ENCODE results near the gene STARD10.
"Not testable (repeated sequence)": the region's sequence is repeated elsewhere in the genome, so short reads cannot be mapped to it uniquely, and the experiment has no call there.

The STARD10 gene

DNA sequence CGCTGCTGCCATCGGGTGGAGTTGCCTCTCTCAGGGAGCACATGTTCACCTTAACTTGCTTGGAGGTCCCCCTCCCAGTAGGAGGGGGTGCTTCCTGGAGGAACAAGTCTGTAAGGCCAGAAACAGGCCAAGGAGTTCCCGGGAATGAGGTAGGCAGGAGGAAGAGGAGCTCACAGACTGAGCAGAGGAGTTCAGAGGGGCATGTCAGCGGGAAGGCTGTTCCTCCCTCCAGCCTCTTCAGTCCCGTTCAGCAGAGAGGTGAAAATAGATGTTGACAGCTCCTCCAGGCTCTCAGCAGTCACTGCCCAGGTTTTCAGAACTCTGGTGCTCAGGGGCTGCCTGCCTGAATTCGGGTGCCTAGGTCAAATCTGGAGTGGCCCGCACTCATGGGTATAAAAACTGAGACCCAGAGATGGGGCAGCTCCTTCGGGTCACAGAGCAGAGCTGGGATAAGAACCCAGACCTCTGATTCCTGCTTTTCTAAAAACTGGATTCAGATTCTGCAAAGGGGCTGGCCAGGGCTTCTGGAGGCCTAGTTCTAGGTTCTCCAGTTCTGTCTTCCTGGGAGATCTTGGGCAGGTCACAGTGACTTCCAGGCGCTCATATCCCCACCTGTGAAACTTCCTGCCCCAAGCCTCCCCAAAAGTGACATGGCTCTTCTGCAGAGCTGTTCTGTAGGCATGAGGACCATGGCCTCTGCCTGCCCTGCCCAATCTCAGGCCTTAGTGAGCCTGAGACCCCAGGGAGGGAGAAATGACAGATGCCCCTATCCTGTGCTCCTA is 38.6 kb upstream of the STARD10 start:
- Histone ChIP-seq H3K4me1 (ENCODE audit: control insufficient read depth, insufficient read depth, low read length) (peaks cover 8% of the 10 kb centered on the region), H3K9me3 (ENCODE audit: control insufficient read depth, insufficient read depth, low read depth, low read length) (no peaks in the 10 kb centered on the region), H3K27me3 (ENCODE audit: control insufficient read depth, insufficient read depth, low read length) (no peaks in the 10 kb centered on the region), H3K9ac (ENCODE audit: low read length) (no peak overlapping the region), H3K4me3 (ENCODE audit: low read depth, low read length) (no peak overlapping the region), H3K27ac (ENCODE audit: low read depth, low read length) (no peak overlapping the region), H3K36me3 (ENCODE audit: control insufficient read depth, insufficient read depth, low read length) (no peaks in the 10 kb centered on the region)

DNA sequence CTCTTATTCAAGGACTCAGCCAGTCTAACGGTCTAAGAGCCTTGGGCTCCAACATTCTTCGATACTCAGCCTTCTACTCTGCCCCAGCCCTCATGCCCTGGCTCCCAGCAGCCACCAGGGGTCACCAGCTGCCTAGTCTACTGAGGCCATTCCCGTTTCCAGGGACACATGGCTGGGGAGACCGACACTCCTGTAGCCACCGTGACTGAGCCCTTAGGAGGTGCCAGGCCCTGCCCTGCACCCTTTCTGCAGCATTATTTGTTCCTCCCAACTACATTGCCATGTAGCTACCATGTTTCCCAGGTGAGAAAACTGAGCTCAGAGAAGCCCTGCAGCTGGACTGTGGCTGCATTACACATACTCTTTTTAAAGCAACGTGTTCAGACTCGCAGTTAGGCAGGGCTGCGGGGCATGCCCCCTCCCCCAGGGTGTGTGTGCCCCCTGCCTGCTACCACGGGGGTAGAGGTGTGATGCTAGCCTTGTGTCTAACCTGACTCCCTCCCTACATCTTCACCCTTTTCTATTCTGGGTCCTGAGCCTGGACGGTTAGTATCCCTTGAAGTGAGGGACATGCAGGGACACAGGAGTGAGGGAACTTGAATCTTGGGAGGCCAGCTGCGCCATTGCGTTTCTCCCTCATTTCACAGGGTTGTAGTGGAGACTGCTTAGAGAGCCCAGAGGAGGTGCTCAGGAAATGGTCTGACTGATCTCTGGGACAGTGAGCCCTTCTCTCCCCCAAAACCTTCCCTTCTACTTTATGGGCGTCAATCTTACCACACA is 37.9 kb upstream of the STARD10 start:
- Histone ChIP-seq H3K27me3 (ENCODE audit: control insufficient read depth, insufficient read depth, low read length) (no peaks in the 10 kb centered on the region), H3K9me3 (ENCODE audit: control insufficient read depth, insufficient read depth, low read depth, low read length) (no peaks in the 10 kb centered on the region), H3K4me1 (ENCODE audit: control insufficient read depth, insufficient read depth, low read length) (peaks cover 8% of the 10 kb centered on the region), H3K9ac (ENCODE audit: low read length) (no peak overlapping the region), H3K27ac (ENCODE audit: low read depth, low read length) (no peak overlapping the region), H3K36me3 (ENCODE audit: control insufficient read depth, insufficient read depth, low read length) (no peaks in the 10 kb centered on the region), H3K4me3 (ENCODE audit: low read depth, low read length) (no peak overlapping the region)

- no peaks in the 10 kb centered on the region for H3K36me3 ChIP-seq (ENCODE audit: control insufficient read depth, insufficient read depth, low read length)
Measured at GRCh38 chr11:72829884-72830533, 36.2 kb upstream of the STARD10 start.

GRCh38 chr11:72829178-72829577 is 35.3 kb upstream of the STARD10 start:
- Histone ChIP-seq H3K4me1 (ENCODE audit: control insufficient read depth, insufficient read depth, low read length) (peaks cover 8% of the 10 kb centered on the region), H3K9ac (ENCODE audit: low read length) (no peak overlapping the region)

More at GRCh38 chr11:72829884-72830533, 36.2 kb upstream of the STARD10 start:
- H3K4me3 ChIP-seq (ENCODE audit: low read depth, low read length), result no peak overlapping the region
- no peaks in the 10 kb centered on the region for H3K9me3 ChIP-seq (ENCODE audit: control insufficient read depth, insufficient read depth, low read depth, low read length)
- peaks cover 8% of the 10 kb centered on the region for H3K4me1 ChIP-seq (ENCODE audit: control insufficient read depth, insufficient read depth, low read length)
- no peak overlapping the region for H3K9ac ChIP-seq (ENCODE audit: low read length)
- no peaks in the 10 kb centered on the region for H3K27me3 ChIP-seq (ENCODE audit: control insufficient read depth, insufficient read depth, low read length)
- H3K27ac ChIP-seq (ENCODE audit: low read depth, low read length), result no peak overlapping the region

DNA sequence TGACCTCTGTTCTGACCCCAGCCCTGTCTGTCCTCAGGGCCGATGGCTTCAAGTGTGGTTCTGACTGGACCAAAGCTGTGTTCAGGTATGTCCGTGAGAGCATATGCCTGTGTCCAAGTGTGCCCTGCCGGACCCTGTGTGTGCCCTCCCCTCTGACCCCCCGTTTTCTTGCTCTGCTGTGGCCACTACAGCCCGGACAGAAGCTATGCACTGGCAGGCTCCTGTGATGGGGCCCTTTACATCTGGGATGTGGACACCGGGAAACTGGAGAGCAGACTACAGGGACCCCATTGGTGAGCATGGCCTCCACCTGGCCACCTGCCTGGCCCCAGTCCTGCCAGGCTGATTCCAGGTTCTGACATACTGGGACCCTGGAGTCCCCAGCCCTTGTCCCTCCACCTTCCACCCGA is 34.9 kb upstream of the STARD10 start:
- Histone ChIP-seq H3K27me3 (ENCODE audit: control insufficient read depth, insufficient read depth, low read length) (0 out of 2 replicates have a peak, but pooled peaks cover 3% of the 10 kb centered on the region), H3K4me3 (ENCODE audit: low read depth, low read length) (no peak overlapping the region), H3K36me3 (ENCODE audit: control insufficient read depth, insufficient read depth, low read length) (no peaks in the 10 kb centered on the region), H3K4me1 (ENCODE audit: control insufficient read depth, insufficient read depth, low read length) (peaks cover 8% of the 10 kb centered on the region), H3K9me3 (ENCODE audit: control insufficient read depth, insufficient read depth, low read depth, low read length) (no peaks in the 10 kb centered on the region), H3K27ac (ENCODE audit: low read depth, low read length) (no peak overlapping the region), H3K9ac (ENCODE audit: low read length) (no peak overlapping the region)

More at GRCh38 chr11:72829178-72829577, 35.3 kb upstream of the STARD10 start:
- Histone ChIP-seq H3K36me3 (ENCODE audit: control insufficient read depth, insufficient read depth, low read length) (no peaks in the 10 kb centered on the region), H3K27me3 (ENCODE audit: control insufficient read depth, insufficient read depth, low read length) (no peaks in the 10 kb centered on the region), H3K27ac (ENCODE audit: low read depth, low read length) (no peak overlapping the region), H3K9me3 (ENCODE audit: control insufficient read depth, insufficient read depth, low read depth, low read length) (no peaks in the 10 kb centered on the region), H3K4me3 (ENCODE audit: low read depth, low read length) (no peak overlapping the region)

DNA sequence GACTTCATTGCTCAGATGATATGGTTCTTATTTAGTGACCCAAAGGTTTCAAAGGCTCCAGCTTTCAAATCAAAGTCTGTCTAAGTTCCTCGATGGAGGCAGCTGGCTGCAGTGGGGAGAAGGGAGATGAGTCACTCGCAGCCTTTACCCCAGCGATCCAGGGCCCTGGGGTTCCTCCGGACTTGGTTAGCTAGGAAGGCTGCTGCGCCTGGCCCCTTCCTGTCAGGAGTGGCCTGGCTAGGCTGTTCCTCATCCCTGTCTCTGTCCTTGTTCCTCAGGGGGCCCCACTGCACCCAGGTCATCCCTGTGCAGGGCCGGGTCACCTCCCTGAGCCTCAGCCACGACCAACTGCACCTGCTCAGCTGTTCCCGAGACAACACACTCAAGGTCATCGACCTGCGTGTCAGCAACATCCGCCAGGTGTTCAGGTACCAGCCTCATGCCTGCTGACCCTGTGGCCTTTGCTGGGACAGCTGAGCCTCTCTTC is 34.3 kb upstream of the STARD10 start:
- Histone ChIP-seq H3K36me3 (ENCODE audit: control insufficient read depth, insufficient read depth, low read length) (no peaks in the 10 kb centered on the region), H3K27ac (ENCODE audit: low read depth, low read length) (no peak overlapping the region), H3K4me3 (ENCODE audit: low read depth, low read length) (no peak overlapping the region), H3K9ac (ENCODE audit: low read length) (no peak overlapping the region), H3K27me3 (ENCODE audit: control insufficient read depth, insufficient read depth, low read length) (peaks cover 7% of the 10 kb centered on the region), H3K9me3 (ENCODE audit: control insufficient read depth, insufficient read depth, low read depth, low read length) (no peaks in the 10 kb centered on the region), H3K4me1 (ENCODE audit: control insufficient read depth, insufficient read depth, low read length) (peaks cover 8% of the 10 kb centered on the region)

GRCh38 chr11:72827656-72828055 is 33.8 kb upstream of the STARD10 start:
- not testable (repeated sequence) for H3K27ac ChIP-seq (ENCODE audit: low read depth, low read length); H3K4me1 ChIP-seq (ENCODE audit: control insufficient read depth, insufficient read depth, low read length); H3K9ac ChIP-seq (ENCODE audit: low read length); H3K9me3 ChIP-seq (ENCODE audit: control insufficient read depth, insufficient read depth, low read depth, low read length); H3K36me3 ChIP-seq (ENCODE audit: control insufficient read depth, insufficient read depth, low read length); H3K4me3 ChIP-seq (ENCODE audit: low read depth, low read length)
- peaks cover 12% of the 10 kb centered on the region for H3K27me3 ChIP-seq (ENCODE audit: control insufficient read depth, insufficient read depth, low read length)

GRCh38 chr11:72826942-72827480 is 33.2 kb upstream of the STARD10 start:
- H3K4me1 ChIP-seq (ENCODE audit: control insufficient read depth, insufficient read depth, low read length), result peaks cover 5% of the 10 kb centered on the region
- H3K4me3 ChIP-seq (ENCODE audit: low read depth, low read length), result no peak overlapping the region
- peaks cover 15% of the 10 kb centered on the region for H3K27me3 ChIP-seq (ENCODE audit: control insufficient read depth, insufficient read depth, low read length)
- H3K9me3 ChIP-seq (ENCODE audit: control insufficient read depth, insufficient read depth, low read depth, low read length), result no peaks in the 10 kb centered on the region
- no peak overlapping the region for H3K27ac ChIP-seq (ENCODE audit: low read depth, low read length)
- H3K36me3 ChIP-seq (ENCODE audit: control insufficient read depth, insufficient read depth, low read length), result no peaks in the 10 kb centered on the region
- no peak overlapping the region for H3K9ac ChIP-seq (ENCODE audit: low read length)

DNA sequence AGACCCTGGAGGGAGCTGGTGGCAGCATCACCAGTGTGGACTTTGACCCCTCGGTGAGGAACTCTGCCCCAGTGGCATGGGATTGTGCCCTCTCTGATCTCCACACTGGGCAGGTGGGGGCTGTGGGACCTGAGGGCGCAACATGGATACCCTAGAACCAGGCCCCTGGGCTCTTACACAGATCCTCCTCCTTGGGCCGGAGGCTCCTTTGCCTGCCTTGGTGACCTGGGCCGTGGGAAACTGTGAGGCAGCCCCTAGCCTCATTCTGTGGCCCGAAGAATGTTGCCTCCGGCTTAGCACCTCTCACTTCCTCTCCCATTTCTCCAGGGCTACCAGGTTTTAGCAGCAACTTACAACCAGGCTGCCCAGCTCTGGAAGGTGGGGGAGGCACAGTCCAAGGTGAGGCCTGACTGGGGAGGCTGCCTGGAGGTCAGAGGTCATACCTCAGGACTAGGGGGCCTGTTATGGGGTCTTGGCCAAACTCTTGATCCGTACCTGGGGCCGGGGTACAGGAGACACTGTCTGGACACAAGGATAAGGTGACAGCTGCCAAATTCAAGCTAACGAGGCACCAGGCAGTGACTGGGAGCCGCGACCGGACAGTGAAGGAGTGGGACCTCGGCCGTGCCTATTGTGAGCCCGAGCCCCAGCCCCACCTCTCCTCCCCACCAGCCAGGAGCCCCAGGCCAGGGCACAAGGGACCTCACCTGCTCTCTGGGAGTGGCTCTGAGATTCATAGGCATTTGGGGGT is 32.5 kb upstream of the STARD10 start:
- Histone ChIP-seq H3K36me3 (ENCODE audit: control insufficient read depth, insufficient read depth, low read length) (no peaks in the 10 kb centered on the region), H3K4me3 (ENCODE audit: low read depth, low read length) (no peak overlapping the region), H3K27ac (ENCODE audit: low read depth, low read length) (no peak overlapping the region), H3K9me3 (ENCODE audit: control insufficient read depth, insufficient read depth, low read depth, low read length) (no peaks in the 10 kb centered on the region), H3K9ac (ENCODE audit: low read length) (no peak overlapping the region), H3K27me3 (ENCODE audit: control insufficient read depth, insufficient read depth, low read length) (peaks cover 15% of the 10 kb centered on the region), H3K4me1 (ENCODE audit: control insufficient read depth, insufficient read depth, low read length) (peaks cover under 1% of the 10 kb centered on the region)

DNA sequence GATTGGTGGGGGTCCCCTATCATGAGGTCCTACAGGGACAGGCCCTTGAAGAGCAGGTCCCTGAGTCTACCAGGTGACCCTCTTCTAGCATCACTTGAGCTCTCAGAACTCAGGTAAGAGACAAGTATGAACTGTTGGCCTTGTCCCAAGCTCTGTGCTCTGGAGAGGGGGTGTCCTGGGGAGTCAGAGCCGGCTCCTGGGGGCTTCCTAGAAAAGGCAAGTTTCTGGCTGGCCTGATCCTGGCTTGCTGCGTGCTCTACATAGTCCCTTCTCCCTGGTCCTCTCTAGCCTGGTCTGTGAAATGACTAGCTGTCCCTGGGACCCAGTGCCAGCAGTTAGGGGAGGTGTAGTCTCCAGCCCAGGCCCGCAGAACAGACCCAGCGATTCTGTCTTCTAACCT is 31.8 kb upstream of the STARD10 start:
- Histone ChIP-seq H3K4me3 (ENCODE audit: low read depth, low read length) (no peak overlapping the region), H3K4me1 (ENCODE audit: control insufficient read depth, insufficient read depth, low read length) (peaks cover 7% of the 10 kb centered on the region), H3K27ac (ENCODE audit: low read depth, low read length) (no peak overlapping the region), H3K27me3 (ENCODE audit: control insufficient read depth, insufficient read depth, low read length) (peaks cover 22% of the 10 kb centered on the region), H3K9me3 (ENCODE audit: control insufficient read depth, insufficient read depth, low read depth, low read length) (no peaks in the 10 kb centered on the region), H3K9ac (ENCODE audit: low read length) (no peak overlapping the region), H3K36me3 (ENCODE audit: control insufficient read depth, insufficient read depth, low read length) (no peaks in the 10 kb centered on the region)

Data from HUES6 (cell line).